Gastroesophageal sphincter (tissue), 2 donors: ENCODE results near the gene YWHAQ.

Experiments
- POLR2A ChIP-seq, 2 donors: fragments of 450-650 bp; IDR thresholded peaks; one replicate each; pipeline ENCODE4 v1.6.1; 2017; ENCODE audit warnings: antibody characterized with exemption in 2 of 2, mild to moderate bottlenecking in 2 of 2, moderate library complexity in 1 of 2
- POLR2AphosphoS5 ChIP-seq: sonication (generic); formaldehyde crosslinking; IDR thresholded peaks from one replicate; pipeline ENCODE4 v1.6.1; 2017; ENCODE audit warnings: antibody characterized with exemption

GRCh38 chr2:9655441-9656269 lies 24.9 kb upstream of the YWHAQ start:
- TF ChIP-seq POLR2AphosphoS5 (no peak), POLR2A (IDR thresholded peaks at IDR 0.05) (no peak)
